GM18498 (cell line): ENCODE measurements around the gene GALNT1.

ENCODE experiments used
- ATAC-seq: cut with Tn5 transposase; IDR thresholded peaks from one replicate; pipeline ENCODE4 v1.9.1; 2021; ENCODE audit warnings: mild to moderate bottlenecking, moderate library complexity; ENCODE audit not compliant: unreplicated experiment

GALNT1 gene

GRCh38 chr18:35581898-35582641 is 530 bp downstream of the GALNT1 start:
- ATAC-seq = peak; percentile 17

GRCh38 chr18:35582899-35583558 is 1.5 kb downstream of the GALNT1 start:
- ATAC-seq = no peak

- no peak for ATAC-seq
Observed at GRCh38 chr18:35584735-35585134, 3.2 kb downstream of the GALNT1 start.

GRCh38 chr18:35585608-35586007 is 4.1 kb downstream of the GALNT1 start:
- ATAC-seq = no peak

- no peak for ATAC-seq
Observed at GRCh38 chr18:35588122-35588521, 6.6 kb downstream of the GALNT1 start.

- no peak for ATAC-seq
Observed at GRCh38 chr18:35588995-35589394, 7.5 kb downstream of the GALNT1 start.

- ATAC-seq = no peak
Observed at GRCh38 chr18:35589546-35589945, 8.0 kb downstream of the GALNT1 start.

- no peak for ATAC-seq
Observed at GRCh38 chr18:35590935-35591334, 9.4 kb downstream of the GALNT1 start.

GRCh38 chr18:35592298-35592697 is 10.8 kb downstream of the GALNT1 start:
- ATAC-seq = peak; percentile 99

GRCh38 chr18:35593859-35594258 is 12.3 kb downstream of the GALNT1 start:
- ATAC-seq = no peak

- ATAC-seq = no peak
Observed at GRCh38 chr18:35597758-35598157, 16.2 kb downstream of the GALNT1 start.

GRCh38 chr18:35602193-35602820 is 20.8 kb downstream of the GALNT1 start:
- ATAC-seq = no peak

- ATAC-seq = no peak
Observed at GRCh38 chr18:35603008-35603407, 21.5 kb downstream of the GALNT1 start.

- ATAC-seq = no peak
Observed at GRCh38 chr18:35603528-35603927, 22.0 kb downstream of the GALNT1 start.

GRCh38 chr18:35604369-35604768 is 22.8 kb downstream of the GALNT1 start:
- no peak for ATAC-seq

GRCh38 chr18:35605686-35606417 is 24.3 kb downstream of the GALNT1 start:
- ATAC-seq = no peak

GRCh38 chr18:35609236-35609635 is 27.7 kb downstream of the GALNT1 start:
- no peak for ATAC-seq

GRCh38 chr18:35610089-35610488 is 28.5 kb downstream of the GALNT1 start:
- ATAC-seq = no peak

- ATAC-seq = no peak
Observed at GRCh38 chr18:35610724-35611123, 29.2 kb downstream of the GALNT1 start.

GRCh38 chr18:35611518-35611917 is 30.0 kb downstream of the GALNT1 start:
- ATAC-seq = no peak

GRCh38 chr18:35616074-35616473 is 34.5 kb downstream of the GALNT1 start:
- ATAC-seq = no peak
